HepG2 (cell line): ENCODE measurements around the gene GP9. TPM values are rescaled to one million over a fixed set of nuclear protein-coding genes. Genes with fewer than 3 reads are reported as not detected.

Source experiments
- ARHGAP35 ChIP-seq: sonication (generic); formaldehyde crosslinking; IDR thresholded peaks from 2 replicates; pipeline ENCODE4 v1.9.0; 2022; ENCODE audit warnings: mild to moderate bottlenecking, inconsistent platforms, moderate library complexity, missing genetic modification reagents, borderline replicate concordance
- HIVEP1 ChIP-seq: sonication (generic); formaldehyde crosslinking; IDR thresholded peaks from 2 replicates; pipeline ENCODE4 v1.4.0; 2020; ENCODE audit warnings: mild to moderate bottlenecking, missing genetic modification reagents
- STAT6 ChIP-seq: sonication (generic); formaldehyde crosslinking; IDR thresholded peaks from 2 replicates; pipeline ENCODE4 v1.4.0; 2020; ENCODE audit warnings: missing genetic modification reagents, mild to moderate bottlenecking, borderline replicate concordance
- TGIF2 ChIP-seq: IDR thresholded peaks from 2 replicates; pipeline ENCODE4 v1.6.1; 2016; ENCODE audit warnings: control low read depth, missing compliant biosample characterization
- THAP7 ChIP-seq: sonication (generic); formaldehyde crosslinking; IDR thresholded peaks from 2 replicates; pipeline ENCODE4 v1.8.1; 2023; ENCODE audit warnings: mild to moderate bottlenecking, missing genetic modification reagents
- ZBTB40 ChIP-seq, 2 experiments: fragments of 450-650 bp in 1 of 2; sonication (generic) in 1 of 2; formaldehyde crosslinking in 1 of 2; IDR thresholded peaks; 2 replicates each; pipeline versions ENCODE4 v1.6.1 to v1.8.0; 2016 to 2022; ENCODE audit warnings: antibody characterized with exemption in 1 of 2, mild to moderate bottlenecking in 1 of 2, missing genetic modification reagents in 1 of 2
- ZSCAN5A ChIP-seq: sonication (generic); formaldehyde crosslinking; IDR thresholded peaks from 2 replicates; pipeline ENCODE4 v1.8.0; 2022; ENCODE audit warnings: mild to moderate bottlenecking, missing genetic modification reagents, borderline replicate concordance
- polyA plus RNA-seq, 8 experiments: library from polyadenylated mRNA; depleted of rRNA in 3 of 8; stranded (reverse) in 7 of 8; unstranded in 1 of 8; fragments of >200 nt; fragmentation: Illumina TruSeq in 4 of 8; extraction: Trizol in 4 of 8; gene quantifications; 2 replicates each; pipeline versions ENCODE4 v1.2.1 to v1.2.3, GENCODE V29; 2011 to 2016; ENCODE audit warnings: low read depth in 4 of 8, missing spikeins in 1 of 8, mixed read lengths in 1 of 8; ENCODE audit not compliant: insufficient read depth in 1 of 8
- total RNA-seq, 5 experiments: library from RNA; depleted of rRNA; stranded (reverse); fragments of >200 nt; fragmentation: Illumina TruSeq; extraction: Trizol; gene quantifications; 2 replicates each; pipeline ENCODE4 v1.2.3, GENCODE V29; 2016; ENCODE audit warnings: low read depth in 1 of 5

The GP9 gene
- total and polyA plus RNA-seq, 2 of the 13 experiments (the other 11 are each of a cell fraction or from before 2014, with no cell fraction given): not detected

- TF ChIP-seq ZBTB40 (IDR thresholded peaks at IDR 0.05) (no peak), ZBTB40 (CRISPR knock-in tag; IDR thresholded peaks at IDR 0.05) (no peak), STAT6 (no peak), ARHGAP35 (CRISPR knock-in tag) (no peak), ZSCAN5A (no peak), THAP7 (CRISPR knock-in tag) (no peak), TGIF2 (CRISPR knock-in tag) (no peak), HIVEP1 (no peak)
- TF ChIP-seq, all 625 proteins: peak for 0
Measured at GRCh38 chr3:129100274-129100673, 39.7 kb downstream of the GP9 start (continued).
